ENCODE measurements around the gene NINJ2. TPM values are rescaled to one million over a fixed set of nuclear protein-coding genes. Genes with fewer than 3 reads are reported as not detected.

NINJ2 gene
- total RNA-seq, 1 experiment from 2014 or later = not detected

GRCh38 chr12:617304-617915, 45.8 kb downstream of the NINJ2 start:
- Mint-ChIP-seq H3K27ac (ENCODE audit: unreplicated experiment) (no peak overlapping the region), H3K4me1 (ENCODE audit: low read depth, unreplicated experiment) (no peaks in the 10 kb centered on the region), H3K4me3 (ENCODE audit: low read depth, unreplicated experiment) (no peak overlapping the region), H3K27me3 (ENCODE audit: unreplicated experiment) (peaks cover 36% of the 10 kb centered on the region), H3K9me3 (ENCODE audit: low read depth, unreplicated experiment) (no peaks in the 10 kb centered on the region), H3K36me3 (ENCODE audit: insufficient read depth, unreplicated experiment) (no peaks in the 10 kb centered on the region)
- CTCF ChIA-PET = interaction anchor here (0.5 to 0.6 kb wide), 2 partner anchors 15 to 78 kb away, joined by 3 to 5 read pairs; no protein-coding TSS in a partner anchor
- intact Hi-C loops (cut with micrococcal nuclease; ENCODE audit: unreplicated experiment) = no loop called here
- no TSS peak for BruUV-seq (replicated peaks)
- DNase-seq = no peak
- TF ChIP-seq CTCF (IDR thresholded peaks at IDR 0.05; ENCODE audit: unreplicated experiment) = no peak

- Mint-ChIP-seq H3K27me3 (ENCODE audit: unreplicated experiment) (peaks cover 36% of the 10 kb centered on the region), H3K9me3 (ENCODE audit: low read depth, unreplicated experiment) (no peaks in the 10 kb centered on the region), H3K36me3 (ENCODE audit: insufficient read depth, unreplicated experiment) (no peaks in the 10 kb centered on the region), H3K4me3 (ENCODE audit: low read depth, unreplicated experiment) (no peak overlapping the region), H3K27ac (ENCODE audit: unreplicated experiment) (no peak overlapping the region), H3K4me1 (ENCODE audit: low read depth, unreplicated experiment) (no peaks in the 10 kb centered on the region)
- intact Hi-C loops (cut with micrococcal nuclease; ENCODE audit: unreplicated experiment) = no loop called here
- no peak for DNase-seq
- no TSS peak for BruUV-seq (replicated peaks)
- TF ChIP-seq CTCF (IDR thresholded peaks at IDR 0.05; ENCODE audit: unreplicated experiment) = no peak
- CTCF ChIA-PET = interaction anchor here (2.0 kb wide), 1 partner anchor 136 kb away, joined by 15 read pairs; the partner anchor contains the start of gene WNK1
Observed at GRCh38 chr12:615620-616019, 47.6 kb downstream of the NINJ2 start.

- TF ChIP-seq CTCF (IDR thresholded peaks at IDR 0.05; ENCODE audit: unreplicated experiment) = no peak
- no peaks in the 10 kb centered on the region for H3K9me3 Mint-ChIP-seq (ENCODE audit: low read depth, unreplicated experiment)
- DNase-seq = peak; percentile 36
- no peak overlapping the region for H3K4me3 Mint-ChIP-seq (ENCODE audit: low read depth, unreplicated experiment)
- peaks cover 27% of the 10 kb centered on the region for H3K27me3 Mint-ChIP-seq (ENCODE audit: unreplicated experiment)
- no peaks in the 10 kb centered on the region for H3K4me1 Mint-ChIP-seq (ENCODE audit: low read depth, unreplicated experiment)
- CTCF ChIA-PET = interaction anchor here (0.5 to 2.0 kb wide), 3 partner anchors 16 to 137 kb away, joined by 3 to 15 read pairs (median 3); partner anchors contain the start of gene WNK1
- no TSS peak for BruUV-seq (replicated peaks)
- intact Hi-C loops (cut with micrococcal nuclease; ENCODE audit: unreplicated experiment) = no loop called here
- H3K36me3 Mint-ChIP-seq (ENCODE audit: insufficient read depth, unreplicated experiment) = no peaks in the 10 kb centered on the region
- no peak overlapping the region for H3K27ac Mint-ChIP-seq (ENCODE audit: unreplicated experiment)
Observed at GRCh38 chr12:614411-614970, 48.8 kb downstream of the NINJ2 start.

- Mint-ChIP-seq H3K9me3 (ENCODE audit: low read depth, unreplicated experiment) (no peaks in the 10 kb centered on the region), H3K27ac (ENCODE audit: unreplicated experiment) (no peak overlapping the region), H3K4me1 (ENCODE audit: low read depth, unreplicated experiment) (no peaks in the 10 kb centered on the region), H3K36me3 (ENCODE audit: insufficient read depth, unreplicated experiment) (no peaks in the 10 kb centered on the region), H3K27me3 (ENCODE audit: unreplicated experiment) (peaks cover 22% of the 10 kb centered on the region), H3K4me3 (ENCODE audit: low read depth, unreplicated experiment) (no peak overlapping the region)
- no TSS peak for BruUV-seq (replicated peaks)
- DNase-seq = no peak
- CTCF ChIA-PET = interaction anchor here (0.5 to 2.0 kb wide), 3 partner anchors 18 to 137 kb away, joined by 3 to 15 read pairs (median 4); partner anchors contain the start of gene WNK1
- intact Hi-C loops (cut with micrococcal nuclease; ENCODE audit: unreplicated experiment) = no loop called here
- TF ChIP-seq CTCF (IDR thresholded peaks at IDR 0.05; ENCODE audit: unreplicated experiment) = no peak
Observed at GRCh38 chr12:613996-614395, 49.2 kb downstream of the NINJ2 start.
